Measurements from ENCODE around the gene PTPRK.

PTPRK gene

DNA sequence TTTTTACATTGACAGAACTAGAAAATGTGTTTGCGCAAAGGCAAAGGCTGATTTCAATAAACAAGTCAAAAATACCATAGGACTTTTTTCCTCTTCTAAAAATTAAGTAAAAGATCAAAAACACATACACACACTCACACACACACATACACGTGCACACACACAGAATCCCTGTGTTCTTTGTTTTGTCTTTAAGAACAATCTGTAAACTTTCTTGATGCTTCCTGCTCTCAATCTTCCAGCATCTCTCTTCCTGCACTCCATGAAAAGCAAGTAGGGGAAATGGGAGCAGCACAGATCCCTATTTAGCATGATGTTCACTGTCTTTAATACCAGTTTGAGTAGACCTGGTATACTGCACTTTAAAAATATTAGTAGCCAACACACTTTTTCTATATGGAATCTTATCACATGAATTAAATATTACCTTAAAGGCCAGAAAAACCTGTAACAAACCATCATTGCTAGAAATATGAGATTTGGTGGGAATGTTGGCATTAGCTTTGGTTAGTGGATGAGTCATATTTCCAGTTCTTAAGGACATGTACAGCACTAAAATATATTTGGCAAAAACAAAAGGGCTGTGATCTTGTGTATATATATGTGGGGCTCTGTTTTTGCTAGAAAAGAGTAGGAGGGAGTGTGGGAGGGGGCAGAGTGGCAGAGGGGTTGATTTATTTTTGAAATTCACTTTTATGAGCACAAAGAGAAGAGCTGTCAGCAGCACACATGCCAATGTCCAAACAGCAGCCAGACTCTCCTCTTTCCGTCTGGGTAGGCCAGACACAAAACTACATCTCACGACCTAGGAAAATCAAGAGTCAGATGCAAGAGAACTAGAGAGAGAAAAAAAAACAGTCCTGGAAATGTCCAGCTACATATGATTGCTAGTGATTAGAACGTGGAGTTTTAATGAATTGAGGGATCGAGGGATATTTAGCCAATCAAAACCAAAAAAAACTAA, 4.6 kb downstream of the PTPRK start:
- DNase-seq, result no peak

DNA sequence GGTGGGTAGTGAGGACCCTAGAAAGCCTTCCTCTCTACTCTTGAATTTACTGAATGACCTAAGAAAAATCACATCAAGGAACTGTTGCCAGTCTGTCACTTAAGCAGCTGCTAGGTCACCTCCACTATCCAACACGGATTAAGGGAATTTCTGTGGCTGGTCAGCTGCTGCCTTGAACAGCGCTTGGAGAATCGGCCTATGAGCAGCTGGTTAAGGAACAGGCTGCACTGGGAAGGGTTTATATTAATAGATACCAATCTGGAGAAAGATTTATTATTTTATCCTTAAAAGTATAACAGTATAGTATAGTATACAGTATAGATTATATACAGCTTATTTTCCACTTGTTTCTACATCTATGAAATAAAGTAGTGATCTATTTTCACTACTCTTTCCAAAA, 6.5 kb downstream of the PTPRK start:
- no peak for DNase-seq

DNA sequence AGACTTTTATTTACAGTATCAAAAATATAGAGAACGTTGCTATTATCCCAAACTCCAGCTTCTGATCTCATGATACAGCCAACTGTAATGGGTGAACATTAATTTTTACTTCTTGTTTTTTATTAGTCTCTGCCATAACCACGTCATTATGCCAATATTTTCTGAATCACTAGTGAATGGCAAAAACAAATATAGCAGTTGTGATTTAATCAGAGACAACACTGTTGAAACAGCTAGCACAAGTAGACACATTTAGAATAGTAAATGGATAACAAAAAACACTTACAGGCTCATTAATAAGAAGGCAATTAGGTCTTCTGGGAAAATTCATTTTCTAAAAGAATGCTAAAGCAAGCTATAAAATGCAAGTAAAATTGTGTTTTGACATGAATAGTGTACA, 8.1 kb downstream of the PTPRK start:
- DNase-seq, result no peak

DNA sequence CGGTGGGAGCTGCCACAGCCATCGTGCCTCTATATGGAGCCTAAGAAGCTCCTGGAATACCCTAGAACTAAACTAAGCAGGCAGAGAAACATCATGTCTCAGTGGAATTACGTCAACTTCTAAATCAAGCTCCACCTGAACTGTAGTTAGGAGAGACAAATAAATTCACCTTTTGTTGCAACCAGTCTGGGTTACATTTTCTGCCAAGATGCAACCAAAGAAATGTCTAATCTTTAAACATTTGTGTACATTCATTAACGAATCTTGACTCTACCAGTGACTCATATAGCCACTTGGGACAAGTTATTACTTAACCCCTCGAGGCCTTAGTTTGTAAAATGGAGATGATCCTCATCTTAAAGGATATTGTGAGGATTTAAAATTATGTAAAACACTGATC, 8.9 kb downstream of the PTPRK start:
- no peak for DNase-seq

DNA sequence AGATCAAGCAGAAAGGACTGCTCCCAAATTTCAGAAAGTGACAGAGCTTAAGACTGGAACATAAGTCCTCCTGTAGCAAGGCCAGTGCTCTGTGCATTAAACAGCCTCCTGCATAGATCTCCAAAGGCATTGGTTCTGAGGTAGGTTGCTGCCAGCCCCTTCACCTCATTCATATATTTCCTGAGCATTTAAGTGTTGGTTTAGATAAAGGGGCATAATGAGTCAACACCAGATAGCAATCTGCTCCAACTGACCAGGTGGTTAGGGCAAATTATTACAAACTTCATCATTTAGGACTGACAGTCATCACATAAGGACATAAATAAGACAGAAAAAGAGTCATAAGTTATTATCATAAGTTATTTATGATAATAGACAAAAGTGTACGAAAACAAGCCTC, 10.7 kb downstream of the PTPRK start:
- no peak for DNase-seq

DNA sequence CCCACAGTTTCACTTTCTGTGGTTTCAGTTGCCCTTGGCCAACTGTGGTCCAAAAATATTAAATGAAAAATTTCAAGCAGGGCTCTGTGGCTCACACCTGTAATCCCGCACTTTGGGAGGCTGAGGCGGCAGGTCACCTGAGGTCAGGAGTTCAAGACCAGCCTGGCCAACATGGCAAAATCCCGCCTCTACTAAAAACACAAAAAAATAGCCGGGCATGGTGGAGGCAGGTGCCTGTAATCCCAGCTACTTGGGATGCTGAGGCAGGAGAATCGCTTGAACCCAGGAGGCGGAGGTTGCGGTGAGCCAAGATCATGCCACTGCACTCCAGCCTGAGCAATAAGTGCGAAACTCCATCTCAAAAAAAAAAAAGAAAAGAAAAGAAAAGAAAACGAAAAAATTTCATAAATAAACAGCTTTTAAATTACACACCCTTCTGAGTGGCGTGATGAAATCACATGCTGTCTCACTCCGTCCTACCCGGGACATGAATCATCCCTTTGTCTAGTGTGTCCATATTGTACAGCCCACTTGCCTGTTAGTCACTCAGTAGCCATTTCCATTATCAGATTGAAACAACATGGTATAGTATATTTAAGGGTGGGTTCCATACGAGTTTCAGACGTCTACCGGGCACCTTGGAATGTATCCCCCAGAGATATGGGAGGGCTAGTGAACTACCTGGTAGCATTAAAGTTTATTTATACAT, 11.7 kb downstream of the PTPRK start:
- no peak for DNase-seq

DNA sequence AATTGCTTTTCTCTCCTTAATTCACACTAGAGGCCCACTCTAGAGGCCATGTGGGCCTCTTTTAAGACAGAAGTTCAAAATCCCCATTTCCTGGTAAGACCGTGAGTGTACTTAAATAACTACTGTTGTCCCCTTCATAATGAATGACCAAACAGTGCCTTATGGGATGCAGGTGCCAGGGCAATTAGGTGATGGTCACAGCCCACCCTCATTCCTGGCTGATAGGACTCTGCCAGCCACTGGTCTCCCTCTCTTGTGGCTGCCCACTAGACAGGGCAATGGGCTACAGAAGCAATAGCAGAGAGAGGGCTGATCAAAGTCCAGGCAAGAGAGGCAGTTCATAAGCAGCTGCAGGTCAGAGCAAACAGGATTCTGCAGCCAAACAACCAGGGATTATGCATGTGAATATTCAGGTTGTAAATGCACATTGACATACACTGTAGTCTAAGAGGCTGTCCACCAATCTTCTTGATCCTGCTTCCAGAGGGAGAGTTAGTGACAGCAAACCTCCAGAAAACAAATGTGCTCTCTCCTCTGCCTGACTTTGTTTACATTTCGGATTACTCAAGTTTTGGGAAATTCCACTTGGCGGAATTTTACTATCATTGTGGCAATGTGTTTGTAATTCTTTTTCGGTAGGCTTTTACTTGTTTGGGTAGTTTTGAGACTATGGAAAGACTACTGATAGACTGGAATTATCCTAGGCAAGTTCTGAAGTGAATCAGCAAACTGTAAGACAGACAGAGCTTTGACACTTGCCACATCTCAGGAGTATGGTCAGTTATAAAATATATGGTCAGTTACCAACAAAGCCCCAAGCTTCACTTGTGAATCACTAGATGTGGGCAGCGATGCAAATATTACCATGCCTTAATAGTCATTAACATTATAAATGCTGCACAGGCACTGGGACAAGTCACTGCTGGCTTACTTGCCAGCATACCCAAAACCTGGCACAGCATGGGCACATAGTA, 12.8 kb downstream of the PTPRK start:
- no peak for DNase-seq

DNA sequence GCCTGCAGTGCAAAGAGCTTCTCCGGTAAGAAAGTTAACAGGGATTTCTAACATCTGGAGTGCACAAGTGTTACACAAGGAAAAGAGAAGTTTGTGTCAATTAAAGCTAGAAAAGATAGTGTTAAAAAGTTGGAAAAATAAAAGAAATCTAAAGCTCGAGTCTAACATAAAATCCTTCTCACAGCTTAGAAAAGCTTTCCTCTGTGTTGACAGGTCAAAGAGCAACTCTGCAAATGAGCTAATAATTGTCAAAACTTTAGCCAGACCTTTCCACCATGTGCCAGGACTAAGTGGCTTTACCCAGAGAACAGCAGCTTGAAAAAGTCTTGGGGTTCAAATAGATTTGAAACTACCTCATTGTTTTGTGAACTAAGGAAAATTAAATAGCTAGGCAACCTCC, 14.8 kb downstream of the PTPRK start:
- no peak for DNase-seq

DNA sequence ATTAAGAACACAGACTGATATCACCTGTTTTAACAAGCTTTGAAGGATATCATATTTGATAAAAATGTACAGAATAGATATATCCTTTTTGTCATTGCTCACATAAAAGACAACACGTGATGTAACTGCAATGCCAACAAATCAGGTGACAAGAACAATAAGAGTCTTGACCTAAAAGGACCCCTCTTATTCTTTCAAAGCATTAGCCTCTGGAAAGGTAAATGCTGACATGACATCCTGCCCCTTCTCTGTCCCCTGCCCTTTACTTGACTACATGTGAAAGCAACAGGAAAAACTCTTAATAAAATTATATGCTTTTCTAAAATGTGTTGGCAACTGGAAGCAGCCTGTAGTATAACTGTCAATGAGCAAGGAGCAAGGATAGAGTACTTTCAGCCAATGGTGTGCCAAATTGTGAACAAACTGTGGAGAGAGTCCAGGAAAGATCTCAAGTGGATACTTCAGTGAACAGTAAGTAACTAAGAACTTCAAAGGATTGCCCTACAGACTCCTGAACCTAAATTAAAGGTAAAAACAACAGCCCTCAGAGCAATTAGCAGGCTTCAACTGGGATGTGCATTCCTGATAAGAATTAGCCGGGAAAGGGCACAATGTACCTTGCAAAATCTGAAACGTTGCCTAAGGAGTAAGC, 16.3 kb downstream of the PTPRK start:
- DNase-seq, result no peak

DNA sequence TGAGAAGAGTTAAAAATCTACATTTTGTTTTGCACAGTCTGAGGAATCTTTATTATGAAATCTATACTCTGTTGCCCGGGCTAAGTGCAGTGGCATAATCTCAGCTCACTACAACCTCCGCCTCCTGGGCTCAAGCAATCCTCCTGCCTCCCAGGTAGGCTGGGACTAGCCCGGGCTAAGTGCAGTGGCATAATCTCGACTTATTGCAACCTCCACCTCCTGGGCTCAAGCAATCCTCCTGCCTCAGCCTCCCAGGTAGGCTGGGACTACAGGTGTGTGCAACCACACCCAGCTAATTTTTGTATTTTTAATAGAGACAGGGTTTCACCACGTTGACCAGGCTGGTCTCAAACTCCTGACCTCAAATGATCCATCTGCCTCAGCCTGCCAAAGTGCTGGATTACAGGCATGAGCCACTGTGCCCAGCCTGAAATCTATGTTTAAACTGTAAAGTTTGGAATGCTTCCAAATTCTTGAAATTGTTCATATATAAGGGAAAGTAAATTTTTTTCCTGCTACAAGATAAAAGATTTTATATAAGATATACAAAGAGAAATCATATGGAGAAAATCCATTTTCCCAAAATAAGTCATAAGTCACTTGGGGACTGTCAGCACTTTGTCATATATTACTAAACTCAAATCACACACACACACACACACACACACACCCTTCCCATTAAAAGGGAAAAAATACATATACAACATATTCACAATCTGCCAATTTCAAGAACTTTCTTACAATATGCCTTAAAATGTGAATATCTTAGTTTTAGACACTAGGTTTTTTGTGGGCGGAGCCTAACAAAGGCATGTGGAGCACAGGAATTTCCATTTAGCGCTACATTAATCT, 19.4 kb downstream of the PTPRK start:
- no peak for DNase-seq

DNA sequence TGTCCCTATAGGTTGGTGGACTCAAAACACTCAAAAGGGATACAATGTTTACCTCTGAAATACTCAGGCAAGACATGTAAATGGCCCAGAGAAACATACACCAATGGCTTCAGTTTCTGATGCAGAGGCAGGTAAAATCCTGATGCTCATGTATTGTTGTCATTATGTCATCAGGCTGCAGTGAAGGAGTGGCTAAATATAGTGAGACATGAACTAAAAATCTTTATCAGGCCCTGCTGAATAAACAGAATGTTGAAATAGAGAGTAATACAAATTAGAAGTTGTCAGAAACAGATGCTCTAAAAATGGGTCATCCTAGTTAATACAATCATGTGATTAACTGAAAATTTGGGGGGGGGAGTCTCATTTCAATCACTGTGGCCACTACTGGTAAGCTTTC, 20.4 kb downstream of the PTPRK start:
- no peak for DNase-seq

DNA sequence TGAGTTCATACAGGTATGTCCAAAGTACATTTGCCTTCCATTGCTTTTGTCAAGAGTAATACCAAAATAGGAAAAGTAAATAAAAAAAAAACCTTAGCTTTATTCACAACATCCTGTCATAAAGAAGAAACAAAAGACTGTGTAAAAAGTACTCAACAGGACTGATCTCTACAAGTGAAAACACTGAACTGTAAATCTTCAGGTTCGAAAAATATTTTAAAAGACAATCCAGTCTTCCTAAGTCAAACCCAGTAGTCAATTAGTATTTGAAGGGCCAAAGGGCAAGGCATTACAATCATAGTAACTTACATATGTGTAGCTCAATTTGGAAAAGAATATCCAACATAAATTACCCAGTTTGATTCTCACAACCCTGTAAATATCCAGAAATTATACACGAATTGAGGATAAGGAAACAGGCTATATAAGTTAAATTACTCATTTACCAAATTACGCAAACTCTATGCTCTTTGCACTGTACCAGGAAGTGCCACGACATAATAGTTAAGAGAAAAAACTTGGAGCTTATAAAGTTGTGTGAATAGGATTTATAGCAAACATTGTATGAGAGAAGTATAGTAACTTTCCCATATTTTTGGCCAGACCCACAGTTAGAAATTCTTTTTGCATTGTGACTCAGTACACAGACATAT, 21.2 kb downstream of the PTPRK start:
- no peak for DNase-seq

DNA sequence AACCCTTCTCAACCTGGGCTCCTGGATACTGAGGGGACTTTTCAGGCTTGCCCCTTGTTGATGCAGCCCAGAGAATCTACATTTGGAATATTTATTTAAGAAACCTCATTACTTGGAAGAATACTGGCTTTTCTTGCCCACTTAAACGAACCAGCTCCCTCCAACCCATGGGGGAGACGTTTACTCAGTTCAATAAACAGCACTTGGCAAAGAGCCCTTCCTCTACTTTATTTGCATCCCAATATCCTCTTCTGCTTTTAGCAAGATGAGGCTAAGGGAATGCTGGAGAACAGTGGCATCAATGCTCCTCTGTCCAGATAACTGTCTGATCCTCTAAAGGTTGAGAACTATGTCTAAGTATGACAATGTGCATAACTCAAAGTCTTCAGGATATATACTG, 22.2 kb downstream of the PTPRK start:
- DNase-seq, result no peak

DNA sequence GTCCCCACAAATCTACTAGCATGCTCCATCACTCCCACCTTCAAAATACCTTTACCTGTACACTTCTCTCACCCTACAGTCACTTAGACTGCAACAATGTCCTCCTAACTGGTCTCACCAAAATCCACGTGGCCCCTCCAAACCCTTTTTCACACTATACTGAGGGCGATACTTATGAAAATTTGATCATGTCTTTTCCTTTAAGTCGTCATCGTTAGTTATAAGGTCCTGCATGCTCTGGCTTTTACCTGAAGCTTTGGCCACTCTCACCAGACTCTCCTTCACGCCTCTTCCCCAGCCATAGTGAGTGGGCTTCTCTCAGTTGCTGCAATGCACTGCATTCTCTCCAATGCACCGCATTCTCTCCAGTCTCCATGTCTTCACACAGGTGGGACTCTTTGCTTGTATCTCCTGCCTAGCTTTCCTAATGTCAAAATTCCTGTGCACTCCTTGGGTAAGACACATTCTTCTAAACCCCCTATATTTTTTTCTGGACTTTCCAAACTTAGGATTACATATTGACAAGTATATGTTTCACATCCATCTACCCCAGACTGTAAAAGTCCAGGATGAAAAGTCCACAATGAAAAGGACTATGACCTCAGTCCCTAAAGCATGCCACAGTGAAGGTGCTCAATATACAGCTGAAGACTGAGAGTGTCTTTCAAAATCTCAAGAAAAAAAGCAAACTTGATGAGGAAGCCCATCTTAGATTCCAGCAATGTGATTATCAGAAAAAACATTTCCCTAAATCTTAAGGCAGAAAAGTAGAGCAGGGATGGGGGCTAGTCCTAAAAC, 24.7 kb downstream of the PTPRK start:
- DNase-seq, result no peak

DNA sequence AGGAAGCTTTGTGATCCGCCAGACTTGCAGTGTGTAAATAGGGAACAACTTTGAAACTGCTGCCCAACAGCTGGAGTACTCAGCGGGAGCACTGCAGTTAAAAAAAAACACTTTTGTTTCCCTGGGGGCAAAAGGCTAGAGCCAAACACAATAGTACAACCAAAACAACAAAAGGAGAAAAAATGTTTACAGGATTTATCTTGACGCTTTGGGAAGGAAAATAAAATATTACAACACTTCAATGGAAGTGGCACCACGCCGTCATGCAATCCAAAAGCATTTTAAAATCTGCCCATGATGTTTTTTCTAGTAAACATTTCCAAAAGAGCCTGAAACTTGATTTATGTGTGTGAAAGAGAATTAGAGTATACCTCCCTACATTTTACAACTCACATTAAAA, 26.0 kb downstream of the PTPRK start:
- no peak for DNase-seq

DNA sequence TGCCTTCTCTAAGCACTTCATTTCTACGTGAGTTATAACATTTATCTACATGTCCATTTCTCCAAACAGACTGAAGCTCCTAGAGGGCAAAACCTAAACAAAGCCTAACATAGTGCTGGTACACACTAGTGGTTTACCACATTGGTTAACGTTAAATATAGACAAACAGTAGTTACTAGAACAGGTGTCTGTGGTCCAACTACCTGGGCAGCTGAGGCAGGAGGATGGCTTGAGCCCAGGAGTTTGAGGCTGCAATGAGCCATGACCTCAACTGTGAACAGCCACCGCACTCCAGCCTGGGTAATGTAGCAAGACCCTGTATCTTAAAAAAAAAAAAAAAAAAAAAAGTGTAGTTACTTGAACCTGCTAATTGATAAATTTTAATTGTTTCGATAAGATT, 26.5 kb downstream of the PTPRK start:
- no peak for DNase-seq

DNA sequence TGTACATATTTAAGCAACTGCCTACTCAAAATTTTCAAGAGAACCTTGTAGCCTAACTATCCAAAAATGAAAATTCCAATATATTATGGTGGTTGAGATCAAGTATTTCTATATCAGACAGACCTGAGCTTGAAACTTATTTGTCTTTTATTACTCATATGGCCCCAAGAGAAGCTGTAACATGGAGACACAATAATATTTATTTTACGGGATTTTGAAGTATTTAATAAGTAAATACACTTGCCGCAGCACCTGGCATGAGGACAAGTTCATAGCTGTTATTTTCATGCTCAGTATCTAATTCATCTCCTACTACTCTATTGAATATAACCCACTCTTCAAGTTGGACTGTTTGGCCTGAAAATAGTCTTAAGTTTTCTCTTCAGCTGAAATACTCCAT, 28.0 kb downstream of the PTPRK start:
- no peak for DNase-seq

DNA sequence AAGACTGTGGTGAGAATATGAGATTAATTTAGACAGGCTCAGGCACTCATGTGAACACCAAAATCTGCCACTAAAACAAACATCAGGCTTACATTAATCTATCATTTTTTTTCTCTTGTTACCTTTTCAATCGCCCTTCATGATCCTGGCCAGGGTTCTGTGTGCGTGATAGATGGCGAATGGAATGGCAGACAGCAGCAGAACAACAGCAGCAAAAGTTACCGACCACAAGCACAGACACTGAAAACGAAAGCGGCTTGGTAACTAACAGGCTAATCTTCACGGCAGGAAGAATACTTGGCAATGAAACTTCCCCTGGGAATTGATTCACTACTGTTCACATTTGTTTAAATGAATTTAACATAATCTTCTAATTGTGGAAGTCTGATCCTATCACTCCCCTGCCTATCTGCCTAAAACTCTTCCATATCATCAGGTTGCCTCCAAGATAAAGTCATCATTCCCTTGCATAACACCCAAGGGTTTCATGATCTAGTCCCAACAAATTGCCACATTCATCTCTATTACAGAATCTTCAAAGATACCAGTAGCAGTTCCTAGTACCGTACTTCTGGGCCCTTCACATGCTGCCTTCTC, 28.7 kb downstream of the PTPRK start:
- DNase-seq, result no peak

DNA sequence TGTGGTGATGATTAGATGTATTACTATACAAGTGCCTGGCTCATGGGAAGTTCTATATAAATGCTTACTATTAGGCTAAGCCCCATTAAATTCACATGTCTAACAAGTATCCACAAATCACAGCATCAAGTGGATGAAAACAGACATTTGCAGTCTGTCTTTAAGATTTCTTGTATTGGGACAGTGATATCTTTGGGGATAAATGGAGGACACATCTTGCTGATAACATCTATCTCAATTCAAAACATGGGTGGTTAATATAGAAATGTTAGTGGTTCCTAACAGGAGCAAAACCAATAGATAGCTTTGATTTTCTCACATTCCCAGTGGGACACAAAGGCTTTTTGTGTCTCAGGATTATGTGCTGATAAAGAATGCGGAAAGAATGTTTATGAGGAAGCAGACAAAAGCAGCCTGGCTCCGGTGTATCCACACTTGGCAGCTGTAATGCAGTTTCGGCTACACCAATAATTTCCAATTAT, 29.3 kb downstream of the PTPRK start:
- DNase-seq, result no peak

DNA sequence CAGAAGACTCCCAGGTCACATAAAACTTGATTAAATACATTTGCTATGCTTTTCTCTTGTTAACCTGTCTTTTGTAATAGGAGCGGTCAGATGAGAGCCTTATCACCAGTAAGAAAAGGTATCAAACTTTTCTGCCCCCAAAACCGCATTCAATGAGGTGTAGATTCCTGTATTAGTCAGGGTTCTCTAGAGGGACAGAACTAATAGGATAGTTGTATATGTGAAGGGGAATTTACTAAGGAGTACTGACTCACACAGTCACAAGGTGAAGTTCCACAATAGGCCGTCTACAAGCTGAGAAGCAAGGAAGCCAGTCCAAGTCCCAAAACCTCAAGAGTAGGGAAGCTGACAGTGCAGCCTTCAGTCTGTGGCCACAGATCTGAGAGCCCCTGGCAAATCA, 32.7 kb downstream of the PTPRK start:
- DNase-seq, result no peak

Data from CD4-positive, alpha-beta T cell treated with Interleukin-10 for 1 hour (primary cell).